GM12801 (cell line): ENCODE data around the gene CYP21A2.

ENCODE experiments used
- CTCF ChIP-seq: IDR thresholded peaks from one replicate; pipeline ENCODE4 v1.5.1; 2011; ENCODE audit warnings: control low read depth; ENCODE audit not compliant: insufficient read length; ENCODE audit errors: extremely low read depth

CYP21A2 gene

GRCh38 chr6:32084780-32085179 lies 46.6 kb downstream of the CYP21A2 start:
- TF ChIP-seq CTCF = no peak

DNA sequence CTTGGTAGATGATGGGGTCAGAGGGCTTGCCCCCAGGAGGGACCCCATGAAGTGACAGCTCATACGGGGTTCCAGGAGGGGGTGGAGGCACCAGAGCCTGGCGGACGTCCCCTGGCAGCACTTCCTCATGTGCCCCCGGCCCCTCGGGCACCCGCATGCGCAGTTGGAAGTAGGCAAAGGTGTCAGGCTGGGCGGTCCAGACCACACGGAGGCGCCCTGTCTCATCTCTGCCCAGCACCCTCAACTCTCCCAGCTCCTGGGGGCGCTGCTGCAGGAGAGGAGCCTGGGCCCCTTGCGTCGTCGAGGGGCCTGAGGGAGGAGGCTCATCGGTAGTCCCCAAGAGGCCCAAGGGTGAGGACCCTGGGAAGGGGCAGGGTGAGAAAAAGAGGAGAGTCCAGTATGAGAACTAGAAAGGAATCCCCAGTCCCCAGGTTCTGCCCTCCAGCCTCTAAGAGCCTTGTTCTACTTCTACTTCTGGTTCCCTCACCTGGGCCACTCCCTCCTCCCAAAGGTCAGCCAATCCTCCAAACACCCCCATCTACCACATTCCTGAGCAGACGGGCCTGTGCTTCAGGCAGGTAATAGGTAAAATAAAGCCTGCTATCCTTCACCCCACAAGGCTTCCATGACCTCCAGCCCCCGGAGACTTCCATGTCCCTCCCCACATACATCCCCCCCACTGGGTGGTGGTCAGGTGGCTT lies 47.7 kb downstream of the CYP21A2 start:
- no peak for TF ChIP-seq CTCF

GRCh38 chr6:32086661-32087573 lies 48.7 kb downstream of the CYP21A2 start:
- no peak for TF ChIP-seq CTCF

GRCh38 chr6:32087574-32088486 lies 49.6 kb downstream of the CYP21A2 start:
- no peak for TF ChIP-seq CTCF

- no peak for TF ChIP-seq CTCF
These were observed 50.4 kb downstream of the CYP21A2 start for GRCh38 chr6:32088487-32089049.

DNA sequence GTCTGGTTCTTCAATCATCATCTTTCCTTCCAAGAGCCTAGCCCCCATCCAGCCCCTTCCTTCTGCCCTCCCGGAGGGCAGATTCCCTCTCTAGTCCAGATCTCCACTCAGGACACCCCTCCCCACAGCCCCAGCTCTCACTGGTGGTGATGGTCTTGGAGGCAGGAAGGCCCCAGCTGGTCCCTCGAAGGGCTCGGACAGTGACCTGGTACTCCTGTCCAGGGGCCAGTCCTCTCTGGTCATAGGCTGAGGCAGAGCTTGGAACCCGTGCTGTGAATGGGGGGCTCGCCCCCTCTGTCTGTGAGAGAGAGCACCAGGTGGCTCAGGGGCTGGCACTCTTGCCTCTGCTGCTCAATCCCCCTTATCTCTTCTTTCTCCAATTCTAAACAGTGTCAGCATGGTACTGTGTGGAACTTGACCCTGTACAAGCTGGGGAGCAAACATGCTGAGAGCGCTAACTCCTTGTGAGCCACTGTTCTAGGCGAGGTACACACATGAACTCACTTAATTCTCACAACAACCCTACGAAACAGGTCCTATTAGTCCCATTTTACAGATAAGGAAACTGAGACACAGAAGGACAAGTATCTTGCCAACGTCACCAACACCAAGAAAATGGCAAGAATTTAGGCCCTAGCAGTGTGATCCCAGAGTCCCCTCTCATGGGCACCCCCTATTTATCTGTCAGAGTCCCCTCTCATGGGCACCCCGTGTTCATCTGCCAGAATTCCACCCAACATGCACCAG lies 51.0 kb downstream of the CYP21A2 start:
- no peak for TF ChIP-seq CTCF
